Limb (tissue), 2 donors: ENCODE measurements around the gene NUDT1.

Source experiments
- DNase-seq, 2 donors: peaks; one replicate each; pipeline ENCODE4 v3.0.0-alpha.2; 2016; ENCODE audit errors: extremely low spot score in 2 of 2

NUDT1 gene

GRCh38 chr7:2248984-2249694, 7.1 kb downstream of the NUDT1 start:
- peak; percentile 52 to 61 for DNase-seq

- DNase-seq, result no peak
Measured at GRCh38 chr7:2249744-2250323, 7.8 kb downstream of the NUDT1 start.

- DNase-seq, result no peak
Measured at GRCh38 chr7:2251381-2251780, 9.4 kb downstream of the NUDT1 start.

- no peak for DNase-seq
Measured at GRCh38 chr7:2251841-2252771, 10.1 kb downstream of the NUDT1 start.

- DNase-seq, result no peak
Measured at GRCh38 chr7:2253021-2253420, 11.0 kb downstream of the NUDT1 start.

GRCh38 chr7:2253525-2254244, 11.7 kb downstream of the NUDT1 start:
- no peak for DNase-seq

- DNase-seq, result no peak
Measured at GRCh38 chr7:2254429-2255144, 12.6 kb downstream of the NUDT1 start.

- no peak for DNase-seq
Measured at GRCh38 chr7:2255145-2256139, 13.4 kb downstream of the NUDT1 start.

GRCh38 chr7:2256306-2257045, 14.4 kb downstream of the NUDT1 start:
- DNase-seq, result no peak

- no peak for DNase-seq
Measured at GRCh38 chr7:2257046-2257551, 15.1 kb downstream of the NUDT1 start.

GRCh38 chr7:2257651-2258050, 15.6 kb downstream of the NUDT1 start:
- no peak for DNase-seq

- DNase-seq, result no peak
Measured at GRCh38 chr7:2258661-2259365, 16.8 kb downstream of the NUDT1 start.

GRCh38 chr7:2259480-2259879, 17.5 kb downstream of the NUDT1 start:
- no peak for DNase-seq

GRCh38 chr7:2260820-2261219, 18.8 kb downstream of the NUDT1 start:
- no peak for DNase-seq

- no peak for DNase-seq
Measured at GRCh38 chr7:2261611-2262010, 19.6 kb downstream of the NUDT1 start.

- no peak for DNase-seq
Measured at GRCh38 chr7:2263176-2263575, 21.1 kb downstream of the NUDT1 start.

- DNase-seq, result no peak
Measured at GRCh38 chr7:2264158-2264557, 22.1 kb downstream of the NUDT1 start.

GRCh38 chr7:2266911-2267310, 24.9 kb downstream of the NUDT1 start:
- DNase-seq, result no peak
